Endothelial cell of umbilical vein (primary cell): ENCODE data around the gene TMPRSS11E. TPM values are rescaled to one million over a fixed set of nuclear protein-coding genes. Genes with fewer than 3 reads are reported as not detected.

Experiments used
- BruUV-seq: library from RNA; stranded (reverse); fragments of 400-500 nt; replicated peaks from 2 replicates; lab custom pipeline; 2021; lab: Mats Ljungman, UMichigan
- CTCF ChIA-PET: fragments of 300-600, 350-600 bp; sonication (Branson Sonifier 250); formaldehyde crosslinking; loops from one replicate; lab custom pipeline; 2021; ENCODE audit warnings: antibody characterized with exemption, inconsistent platforms; lab: Charles Lee
- POLR2A ChIA-PET: fragments of 300-600, 350-600 bp; sonication (Branson Sonifier 250); formaldehyde crosslinking; loops from one replicate; lab custom pipeline; 2021; ENCODE audit warnings: antibody characterized with exemption, inconsistent platforms; lab: Charles Lee
- DNase-seq: peaks from one replicate; pipeline ENCODE4 v3.0.0-alpha.2; 2011; ENCODE audit warnings: low read depth, low spot score
- FAIRE-seq: peaks from 2 replicates; lab custom pipeline; 2011; peaks lifted over from hg19 to GRCh38; lab: Jason Lieb, UNC
- H2AFZ ChIP-seq: 2 replicates; pipeline ENCODE4 v1.6.0; 2012; ENCODE audit warnings: low read depth, low read length, control low read depth, inconsistent platforms
- H3K27ac ChIP-seq: 2 replicates; pipeline ENCODE4 v1.5.1; 2011; ENCODE audit warnings: low read depth, mild to moderate bottlenecking, control low read depth, low read length, moderate library complexity; ENCODE audit not compliant: insufficient read depth
- H3K27me3 ChIP-seq, 2 experiments: 2 replicates each; pipeline versions ENCODE4 v1.6.0 to v1.6.1; 2011; ENCODE audit warnings: low read length in 2 of 2, mixed read lengths in 1 of 2; ENCODE audit not compliant: control insufficient read depth in 2 of 2, insufficient read depth in 2 of 2
- H3K36me3 ChIP-seq, 2 experiments: 2 replicates in 1 of 2; 3 replicates in 1 of 2; pipeline ENCODE4 v1.5.1; 2011; ENCODE audit warnings: low read length in 2 of 2, mild to moderate bottlenecking in 1 of 2, moderate library complexity in 1 of 2; ENCODE audit not compliant: control insufficient read depth in 2 of 2, insufficient read depth in 2 of 2; ENCODE audit errors: extremely low read depth in 1 of 2
- H3K4me1 ChIP-seq: 3 replicates; pipeline ENCODE4 v1.5.1; 2011; ENCODE audit warnings: mild to moderate bottlenecking, low read length; ENCODE audit not compliant: control insufficient read depth, insufficient read depth; ENCODE audit errors: extremely low read depth
- H3K4me2 ChIP-seq: 2 replicates; pipeline ENCODE4 v1.6.1; 2011; ENCODE audit warnings: low read length, control low read depth, mixed read lengths; ENCODE audit not compliant: insufficient read depth
- H3K4me3 ChIP-seq, 3 experiments: fragments of 200-600 bp in 1 of 3; sonication (generic), shearing (Covaris generic) in 1 of 3; replicated peaks in 1 of 3; 2 replicates each; pipeline ENCODE4 v1.5.1; 2011 to 2016; ENCODE audit warnings: control low read depth in 3 of 3, low read length in 3 of 3, mild to moderate bottlenecking in 2 of 3, inconsistent platforms in 1 of 3, low read depth in 1 of 3, moderate library complexity in 1 of 3; ENCODE audit not compliant: insufficient read depth in 1 of 3
- H3K79me2 ChIP-seq: 2 replicates; pipeline ENCODE4 v1.6.0; 2012; ENCODE audit warnings: low read length, inconsistent platforms; ENCODE audit not compliant: control insufficient read depth, insufficient read depth
- H3K9ac ChIP-seq: replicated peaks from 2 replicates; pipeline ENCODE3; 2011; ENCODE audit warnings: low read length, control low read depth; ENCODE audit not compliant: insufficient read depth; ENCODE audit errors: extremely low read depth
- H3K9me1 ChIP-seq: replicated peaks from 3 replicates; pipeline ENCODE4 v1.6.0; 2011; ENCODE audit warnings: mild to moderate bottlenecking, low read length; ENCODE audit not compliant: control insufficient read depth, insufficient read depth; ENCODE audit errors: extremely low read depth
- H3K9me3 ChIP-seq: replicated peaks from 2 replicates; pipeline ENCODE4 v1.5.1; 2012; ENCODE audit warnings: low read length, inconsistent platforms; ENCODE audit not compliant: control insufficient read depth, insufficient read depth
- H4K20me1 ChIP-seq: replicated peaks from 2 replicates; pipeline ENCODE3; 2011; ENCODE audit warnings: mild to moderate bottlenecking, low read length; ENCODE audit not compliant: control insufficient read depth, insufficient read depth; ENCODE audit errors: extremely low read depth
- CTCF ChIP-seq, 2 donors: IDR thresholded peaks; 1 replicate in 1 of 2; 2 replicates in 1 of 2; pipeline ENCODE4 v1.5.1; 2011; ENCODE audit warnings: low read length in 2 of 2, mild to moderate bottlenecking in 2 of 2, moderate library complexity in 2 of 2, control low read depth in 1 of 2, inconsistent platforms in 1 of 2, low read depth in 1 of 2; ENCODE audit not compliant: insufficient read depth in 1 of 2; ENCODE audit errors: extremely low read depth in 1 of 2
- EZH2 ChIP-seq: IDR thresholded peaks from 2 replicates; pipeline ENCODE4 v1.6.1; 2012; ENCODE audit warnings: borderline replicate concordance, low read depth, mild to moderate bottlenecking, moderate library complexity, low read length, inconsistent platforms; ENCODE audit not compliant: severe bottlenecking
- FOS ChIP-seq: IDR thresholded peaks from 2 replicates; pipeline ENCODE4 v1.6.1; 2011; ENCODE audit warnings: mild to moderate bottlenecking, low read length, moderate library complexity, borderline replicate concordance; ENCODE audit not compliant: insufficient read depth
- GATA2 ChIP-seq: IDR thresholded peaks from 2 replicates; pipeline ENCODE4 v1.7.0; 2011; ENCODE audit warnings: low read depth, mild to moderate bottlenecking, moderate library complexity, mixed read lengths, low read length; ENCODE audit not compliant: insufficient read length, insufficient read depth
- JUN ChIP-seq: IDR thresholded peaks from 2 replicates; pipeline ENCODE4 v1.6.1; 2011; ENCODE audit warnings: borderline replicate concordance, low read depth; ENCODE audit not compliant: insufficient read length, insufficient read depth
- MAX ChIP-seq: IDR thresholded peaks from 2 replicates; pipeline ENCODE4 v1.6.1; 2011; ENCODE audit not compliant: insufficient read depth, insufficient read length
- MYC ChIP-seq: IDR thresholded peaks from one replicate; pipeline ENCODE4 v1.6.1; 2011; ENCODE audit warnings: mild to moderate bottlenecking, low read depth, low read length
- POLR2A ChIP-seq: IDR thresholded peaks from 2 replicates; pipeline ENCODE4 v1.6.1; 2012; ENCODE audit warnings: low read depth, mild to moderate bottlenecking, control low read depth, low read length
- POLR2AphosphoS5 ChIP-seq: IDR thresholded peaks from 2 replicates; pipeline ENCODE4 v1.6.1; 2012; ENCODE audit warnings: low read depth, mild to moderate bottlenecking, control low read depth, low read length, moderate library complexity; ENCODE audit not compliant: insufficient read depth
- dilution Hi-C: fragments of 300-500 bp; cut with MboI; formaldehyde crosslinking; loops from one replicate; pipeline ENCODE4 v1.15.0; 2019; ENCODE audit warnings: low sequenced_read_pairs; ENCODE audit not compliant: extremely low pct_ligation_motif_present
- intact Hi-C: fragments of 100-400 bp; cut with micrococcal nuclease; formaldehyde crosslinking; loops from one replicate; pipeline ENCODE4 v1.10.0; 2022
- polyA plus RNA-seq, 4 experiments: library from polyadenylated mRNA; depleted of rRNA in 3 of 4; stranded (reverse) in 3 of 4; unstranded in 1 of 4; fragments of >200 nt; gene quantifications; 2 replicates each; pipeline versions ENCODE4 v1.2.1 to v1.2.3, GENCODE V29; 2011 to 2012; ENCODE audit warnings: missing spikeins in 1 of 4
- total RNA-seq: library from RNA; stranded (reverse); gene quantifications from 2 replicates; pipeline ENCODE4 v1.2.3, GENCODE V29; 2021

Gene TMPRSS11E
- total and polyA plus RNA-seq, 2 donors (not counting 3 experiments of a cell fraction or from before 2014, with no cell fraction given), result not detected

- H3K9me3 ChIP-seq, result no peaks in the 10 kb centered on the region
- no peaks in the 10 kb centered on the region for H3K27me3 ChIP-seq
- H3K4me3 ChIP-seq, result no peak overlapping the region
- FAIRE-seq, result no peak
- no peaks in the 10 kb centered on the region for H3K9me1 ChIP-seq
- BruUV-seq, result no TSS peak
- H3K4me1 ChIP-seq, result no peaks in the 10 kb centered on the region
- dilution Hi-C loops, result no loop called here
- no peaks in the 10 kb centered on the region for H3K79me2 ChIP-seq
- TF ChIP-seq GATA2 (no peak), EZH2 (no peak), MYC (no peak), POLR2A (no peak), FOS (no peak), MAX (no peak), CTCF (IDR thresholded peaks at IDR 0.05; ENCODE audit: extremely low read depth in 1 of 2, insufficient read depth in 1 of 2, low read depth in 1 of 2, low read length in 2 of 2) (no peak), JUN (no peak), POLR2AphosphoS5 (no peak)
- no peak overlapping the region for H3K4me2 ChIP-seq
- no peak overlapping the region for H3K27ac ChIP-seq
- H2AFZ ChIP-seq, result no peak overlapping the region
- ChIA-PET CTCF (no interaction called here), POLR2A (no interaction called here)
- H3K36me3 ChIP-seq, result no peaks in the 10 kb centered on the region
- no peak for DNase-seq
- intact Hi-C loops, result no loop called here
- H4K20me1 ChIP-seq, result no peaks in the 10 kb centered on the region
- H3K9ac ChIP-seq, result no peak overlapping the region
Observed at GRCh38 chr4:68465058-68465457, 17.8 kb downstream of the TMPRSS11E start.
